ENCODE results near the gene DIABLO. TPM values are rescaled to one million over a fixed set of nuclear protein-coding genes. Genes with fewer than 3 reads are reported as not detected.

The DIABLO gene
- total RNA-seq, 2 donors from 2014 or later, result 77.5 to 81.0 TPM

- 92 to 94% methylated on average over 11 of the region's 11 CpGs for WGBS, 2 experiments (ENCODE audit: insufficient coverage in 1 of 2, insufficient read length in 1 of 2)
Observed at GRCh38 chr12:122192441-122192840, 33.4 kb downstream of the DIABLO start.

DNA sequence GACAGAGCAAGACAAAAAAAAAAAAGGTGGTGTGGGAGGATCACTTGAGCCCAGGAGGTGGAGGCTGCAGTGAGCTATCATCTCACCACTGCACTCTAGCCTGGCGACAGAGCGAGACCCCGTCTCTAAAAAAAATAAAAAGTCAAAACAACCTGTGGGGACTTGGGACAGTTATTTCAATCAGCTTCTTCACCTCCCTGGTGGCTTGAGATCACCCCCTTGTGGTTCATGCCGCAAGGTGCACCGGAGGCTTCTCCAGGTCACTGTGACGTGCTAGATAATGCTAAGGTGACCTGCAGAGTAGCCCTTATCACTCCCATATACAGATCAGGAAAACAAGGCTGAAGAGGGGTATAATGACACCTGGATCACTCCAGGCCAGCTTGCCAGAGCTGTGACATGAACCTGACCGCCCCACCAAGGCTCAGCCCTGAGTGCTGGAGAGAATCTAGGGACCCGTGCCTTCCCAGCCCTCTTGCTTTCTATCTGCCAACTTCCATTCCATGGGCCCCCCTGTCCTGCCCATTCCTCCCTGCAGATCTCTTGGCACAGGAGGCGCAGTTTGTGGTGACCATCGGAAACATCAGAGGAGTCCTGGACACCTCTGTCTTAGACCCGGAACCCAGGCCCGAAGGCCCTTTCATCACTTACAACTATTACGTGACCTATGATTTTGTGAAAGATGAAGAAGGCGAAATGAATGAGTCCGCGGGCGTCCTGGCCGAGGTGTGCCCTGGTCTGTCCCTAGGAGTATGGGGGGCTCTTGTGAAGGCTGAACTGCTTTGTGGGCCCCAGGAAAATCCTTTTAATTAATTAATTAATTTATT, 34.8 kb downstream of the DIABLO start:
- Histone ChIP-seq H3K27ac (ENCODE audit: low read depth, low read length) (no peak overlapping the region), H3K9ac (ENCODE audit: extremely low read depth, low read length, poor library complexity, severe bottlenecking) (no peak overlapping the region), H3K9me3 (ENCODE audit: control insufficient read depth, low read length) (no peaks in the 10 kb centered on the region), H3K4me1 (ENCODE audit: control insufficient read depth, insufficient read depth, low read length) (no peaks in the 10 kb centered on the region), H3K36me3 (ENCODE audit: control insufficient read depth, insufficient read depth, low read length) (no peaks in the 10 kb centered on the region), H3K27me3 (ENCODE audit: control insufficient read depth, insufficient read depth, low read length, poor library complexity, severe bottlenecking) (no peaks in the 10 kb centered on the region), H3K4me3 (ENCODE audit: low read length) (no peak overlapping the region)
- peak; percentile 98 for DNase-seq
- H3K4me1 Mint-ChIP-seq, result no peaks in the 10 kb centered on the region
- peaks cover 6% of the 10 kb centered on the region for H3K27me3 Mint-ChIP-seq (ENCODE audit: insufficient read depth)
- H3K4me3 Mint-ChIP-seq, result no peak overlapping the region
- H3K9me3 Mint-ChIP-seq, result peaks cover 3% of the 10 kb centered on the region
- TF ChIP-seq, protein P1, sequence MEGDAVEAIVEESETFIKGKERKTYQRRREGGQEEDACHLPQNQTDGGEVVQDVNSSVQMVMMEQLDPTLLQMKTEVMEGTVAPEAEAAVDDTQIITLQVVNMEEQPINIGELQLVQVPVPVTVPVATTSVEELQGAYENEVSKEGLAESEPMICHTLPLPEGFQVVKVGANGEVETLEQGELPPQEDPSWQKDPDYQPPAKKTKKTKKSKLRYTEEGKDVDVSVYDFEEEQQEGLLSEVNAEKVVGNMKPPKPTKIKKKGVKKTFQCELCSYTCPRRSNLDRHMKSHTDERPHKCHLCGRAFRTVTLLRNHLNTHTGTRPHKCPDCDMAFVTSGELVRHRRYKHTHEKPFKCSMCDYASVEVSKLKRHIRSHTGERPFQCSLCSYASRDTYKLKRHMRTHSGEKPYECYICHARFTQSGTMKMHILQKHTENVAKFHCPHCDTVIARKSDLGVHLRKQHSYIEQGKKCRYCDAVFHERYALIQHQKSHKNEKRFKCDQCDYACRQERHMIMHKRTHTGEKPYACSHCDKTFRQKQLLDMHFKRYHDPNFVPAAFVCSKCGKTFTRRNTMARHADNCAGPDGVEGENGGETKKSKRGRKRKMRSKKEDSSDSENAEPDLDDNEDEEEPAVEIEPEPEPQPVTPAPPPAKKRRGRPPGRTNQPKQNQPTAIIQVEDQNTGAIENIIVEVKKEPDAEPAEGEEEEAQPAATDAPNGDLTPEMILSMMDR (conservative IDR thresholded peaks at IDR 0.05), result peak; percentile 93
- H3K36me3 Mint-ChIP-seq (ENCODE audit: low read depth), result no peaks in the 10 kb centered on the region
- 51 to 69% methylated on average over 6 to 18 of the region's 18 CpGs for WGBS, 2 experiments (ENCODE audit: insufficient coverage in 1 of 2, insufficient read length in 1 of 2)
- H3K27ac Mint-ChIP-seq, result no peak overlapping the region

More at GRCh38 chr12:122192441-122192840, 33.4 kb downstream of the DIABLO start:
- no peaks in the 10 kb centered on the region for H3K4me1 Mint-ChIP-seq
- Histone ChIP-seq H3K9ac (ENCODE audit: extremely low read depth, low read length, poor library complexity, severe bottlenecking) (no peak overlapping the region), H3K27me3 (ENCODE audit: control insufficient read depth, insufficient read depth, low read length, poor library complexity, severe bottlenecking) (no peaks in the 10 kb centered on the region), H3K4me3 (ENCODE audit: low read length) (no peak overlapping the region), H3K4me1 (ENCODE audit: control insufficient read depth, insufficient read depth, low read length) (no peaks in the 10 kb centered on the region), H3K27ac (ENCODE audit: low read depth, low read length) (no peak overlapping the region), H3K36me3 (ENCODE audit: control insufficient read depth, insufficient read depth, low read length) (no peaks in the 10 kb centered on the region), H3K9me3 (ENCODE audit: control insufficient read depth, low read length) (no peaks in the 10 kb centered on the region)
- no peak for DNase-seq
- H3K36me3 Mint-ChIP-seq (ENCODE audit: low read depth), result no peaks in the 10 kb centered on the region
- TF ChIP-seq, protein P1 (conservative IDR thresholded peaks at IDR 0.05), result no peak
- H3K27ac Mint-ChIP-seq, result no peak overlapping the region
- no peak overlapping the region for H3K4me3 Mint-ChIP-seq
- peaks cover 6% of the 10 kb centered on the region for H3K27me3 Mint-ChIP-seq (ENCODE audit: insufficient read depth)
- peaks cover 3% of the 10 kb centered on the region for H3K9me3 Mint-ChIP-seq

DNA sequence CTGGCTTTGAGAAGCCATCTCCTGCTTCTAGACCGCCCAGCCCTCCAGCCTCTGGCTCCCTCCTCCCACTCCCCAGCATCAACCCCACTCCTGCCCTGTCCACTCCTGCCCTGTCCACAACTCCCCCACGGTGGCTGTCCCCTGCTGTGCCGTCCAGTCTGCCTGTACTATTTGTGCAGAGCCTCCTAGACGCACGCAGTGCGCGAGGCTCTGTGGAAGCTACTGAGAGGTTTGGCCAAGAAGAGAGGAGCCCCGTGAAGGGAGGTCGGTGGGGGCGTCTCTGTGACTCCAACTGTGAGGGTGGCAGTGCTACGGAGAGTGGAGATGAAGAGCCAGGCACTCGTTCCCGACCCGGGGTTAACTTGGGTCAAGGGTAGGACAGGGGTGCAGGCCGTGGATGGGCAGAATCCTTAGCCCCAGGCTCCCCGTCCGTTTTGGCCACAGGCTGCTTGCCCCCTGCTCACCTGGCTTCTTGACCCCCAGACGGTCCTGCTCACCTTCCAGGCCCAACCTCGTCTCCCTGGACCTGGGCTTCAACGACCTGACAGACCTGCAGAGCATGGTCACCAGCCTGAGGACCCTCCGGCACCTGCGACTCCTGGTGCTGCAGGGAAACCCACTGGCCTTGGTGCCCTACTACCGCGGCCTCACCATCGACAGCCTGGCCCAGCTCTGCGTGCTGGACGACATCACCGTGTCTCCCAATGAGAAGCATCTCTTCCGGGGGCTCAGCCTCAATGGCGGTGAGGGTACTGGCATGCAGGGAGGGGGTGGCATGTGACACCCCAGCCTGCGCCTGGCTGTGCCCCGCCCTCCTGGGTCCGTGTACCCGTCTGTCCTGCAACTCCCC, 36.0 kb downstream of the DIABLO start:
- Histone ChIP-seq H3K9ac (ENCODE audit: extremely low read depth, low read length, poor library complexity, severe bottlenecking) (no peak overlapping the region), H3K4me1 (ENCODE audit: control insufficient read depth, insufficient read depth, low read length) (no peaks in the 10 kb centered on the region), H3K4me3 (ENCODE audit: low read length) (no peak overlapping the region), H3K36me3 (ENCODE audit: control insufficient read depth, insufficient read depth, low read length) (no peaks in the 10 kb centered on the region), H3K9me3 (ENCODE audit: control insufficient read depth, low read length) (no peaks in the 10 kb centered on the region), H3K27ac (ENCODE audit: low read depth, low read length) (no peak overlapping the region), H3K27me3 (ENCODE audit: control insufficient read depth, insufficient read depth, low read length, poor library complexity, severe bottlenecking) (peaks cover under 1% of the 10 kb centered on the region)
- Mint-ChIP-seq H3K27ac (no peak overlapping the region), H3K4me1 (no peaks in the 10 kb centered on the region), H3K9me3 (peaks cover under 1% of the 10 kb centered on the region), H3K36me3 (ENCODE audit: low read depth) (no peaks in the 10 kb centered on the region), H3K4me3 (no peak overlapping the region), H3K27me3 (ENCODE audit: insufficient read depth) (peaks cover 4% of the 10 kb centered on the region)
- TF ChIP-seq, protein P1 (conservative IDR thresholded peaks at IDR 0.05), result no peak
- 92 to 93% methylated on average over 21 to 34 of the region's 34 CpGs for WGBS, 2 experiments (ENCODE audit: insufficient coverage in 1 of 2, insufficient read length in 1 of 2)
- DNase-seq, result no peak

Measured in endodermal cell (in vitro differentiated cells).